IMR-90 (cell line): ENCODE measurements around the gene IFNAR2. TPM values are rescaled to one million over a fixed set of nuclear protein-coding genes. Genes with fewer than 3 reads are reported as not detected.

Source experiments
- ATAC-seq: fragments of 200-7000 bp; cut with Tn5 transposase; 2 replicates; pipeline ENCODE4 v1.9.1; 2020; ENCODE audit warnings: low read depth, mild to moderate bottlenecking, moderate library complexity
- BruUV-seq: library from RNA; stranded (reverse); fragments of 400-500 nt; replicated peaks from 2 replicates; lab custom pipeline; 2021; lab: Mats Ljungman, UMichigan
- CTCF ChIA-PET: fragments of 300-600 bp; formaldehyde crosslinking; extraction: SDS; loops from one replicate; lab custom pipeline; 2021; ENCODE audit warnings: antibody characterized with exemption; lab: Yijun Ruan, JAX
- POLR2A ChIA-PET: fragments of 300-600 bp; sonication (Branson Sonifier 250); formaldehyde crosslinking; loops from one replicate; lab custom pipeline; 2022; ENCODE audit warnings: antibody characterized with exemption; ENCODE audit not compliant: unreplicated experiment; lab: Charles Lee
- DNase-seq: peaks from one replicate; pipeline ENCODE4 v3.0.0; 2013
- H2AFZ ChIP-seq: replicated peaks from 2 replicates; pipeline ENCODE3; 2013; ENCODE audit warnings: low read length, mild to moderate bottlenecking; ENCODE audit not compliant: poor library complexity
- H2AK5ac ChIP-seq: 2 replicates; pipeline ENCODE4 v1.6.1; 2013; ENCODE audit warnings: low read depth, low read length, inconsistent platforms
- H2AK9ac ChIP-seq: replicated peaks from 2 replicates; pipeline ENCODE3; 2013; ENCODE audit warnings: mild to moderate bottlenecking, low read depth, low read length, moderate library complexity; ENCODE audit not compliant: poor library complexity
- H2BK120ac ChIP-seq: 2 replicates; pipeline ENCODE4 v1.6.1; 2013; ENCODE audit warnings: low read depth, low read length, inconsistent platforms
- H2BK15ac ChIP-seq: 3 replicates; pipeline ENCODE4 v1.6.1; 2013; ENCODE audit warnings: low read depth, low read length, inconsistent platforms
- H2BK20ac ChIP-seq: 2 replicates; pipeline ENCODE4 v1.6.1; 2013; ENCODE audit warnings: low read depth, mild to moderate bottlenecking, inconsistent platforms, low read length, moderate library complexity
- H2BK5ac ChIP-seq: 2 replicates; pipeline ENCODE4 v1.6.1; 2013; ENCODE audit warnings: mild to moderate bottlenecking, low read depth, low read length, inconsistent platforms; ENCODE audit not compliant: poor library complexity, severe bottlenecking
- H3K14ac ChIP-seq: replicated peaks from 2 replicates; pipeline ENCODE4 v1.6.1; 2013; ENCODE audit warnings: low read depth, low read length, inconsistent platforms
- H3K18ac ChIP-seq: 2 replicates; pipeline ENCODE4 v1.6.1; 2013; ENCODE audit warnings: low read depth, low read length, control low read depth
- H3K23ac ChIP-seq: 2 replicates; pipeline ENCODE4 v1.6.1; 2013; ENCODE audit warnings: low read depth, low read length, inconsistent platforms
- H3K27ac ChIP-seq: 2 replicates; pipeline ENCODE4 v1.5.1; 2013; ENCODE audit warnings: mild to moderate bottlenecking, control low read depth, low read length; ENCODE audit not compliant: insufficient read depth
- H3K27me3 ChIP-seq: 2 replicates; pipeline ENCODE4 v1.6.1; 2013; ENCODE audit warnings: low read length; ENCODE audit not compliant: control insufficient read depth, insufficient read depth
- H3K36me3 ChIP-seq: 2 replicates; pipeline ENCODE4 v1.6.1; 2013; ENCODE audit warnings: low read length, mixed read lengths; ENCODE audit not compliant: control insufficient read depth, insufficient read depth
- H3K4ac ChIP-seq: 2 replicates; pipeline ENCODE4 v1.6.1; 2013; ENCODE audit warnings: low read depth, low read length, inconsistent platforms
- H3K4me1 ChIP-seq: 2 replicates; pipeline ENCODE4 v1.6.1; 2013; ENCODE audit warnings: low read length, mixed read lengths; ENCODE audit not compliant: control insufficient read depth, insufficient read depth
- H3K4me2 ChIP-seq: 2 replicates; pipeline ENCODE4 v1.6.1; 2013; ENCODE audit warnings: low read depth, mild to moderate bottlenecking, control low read depth, low read length, moderate library complexity
- H3K4me3 ChIP-seq: 2 replicates; pipeline ENCODE4 v1.5.1; 2013; ENCODE audit warnings: low read depth, mild to moderate bottlenecking, control low read depth, low read length, moderate library complexity; ENCODE audit not compliant: insufficient read depth
- H3K56ac ChIP-seq: 2 replicates; pipeline ENCODE4 v1.6.1; 2013; ENCODE audit warnings: low read length, inconsistent platforms; ENCODE audit not compliant: insufficient read depth; ENCODE audit errors: extremely low read depth
- H3K79me1 ChIP-seq, 2 experiments: 2 replicates each; pipeline ENCODE4 v1.6.1; 2013; ENCODE audit warnings: low read length in 2 of 2, inconsistent platforms in 1 of 2, low read depth in 1 of 2
- H3K9ac ChIP-seq: 2 replicates; pipeline ENCODE4 v1.6.1; 2013; ENCODE audit warnings: low read depth, low read length, control low read depth
- H3K9me1 ChIP-seq: 2 replicates; pipeline ENCODE4 v1.6.1; 2013; ENCODE audit warnings: low read length, inconsistent platforms; ENCODE audit not compliant: insufficient read depth
- H3K9me3 ChIP-seq: 2 replicates; pipeline ENCODE4 v1.6.1; 2013; ENCODE audit warnings: low read length; ENCODE audit not compliant: control insufficient read depth, insufficient read depth
- H4K20me1 ChIP-seq: 2 replicates; pipeline ENCODE4 v1.6.1; 2013; ENCODE audit warnings: low read length, inconsistent platforms; ENCODE audit not compliant: insufficient read depth
- H4K5ac ChIP-seq: 2 replicates; pipeline ENCODE4 v1.6.1; 2013; ENCODE audit warnings: mild to moderate bottlenecking, low read depth, low read length, control low read depth
- H4K8ac ChIP-seq, 2 experiments: 2 replicates each; pipeline ENCODE4 v1.6.1; 2013; ENCODE audit warnings: low read depth in 2 of 2, low read length in 2 of 2, control low read depth in 1 of 2, inconsistent platforms in 1 of 2
- H4K91ac ChIP-seq: 2 replicates; pipeline ENCODE4 v1.6.1; 2013; ENCODE audit warnings: low read depth, low read length, inconsistent platforms; ENCODE audit not compliant: insufficient read depth
- BHLHE40 ChIP-seq: fragments of 150-350 bp; IDR thresholded peaks from 2 replicates; pipeline ENCODE4 v1.6.1; 2016; ENCODE audit warnings: mild to moderate bottlenecking, low read depth, low read length
- CEBPB ChIP-seq: IDR thresholded peaks from 2 replicates; pipeline ENCODE4 v1.6.1; 2012; ENCODE audit warnings: low read depth, low read length, improper control_type of control experiment
- CHD1 ChIP-seq: IDR thresholded peaks from 2 replicates; pipeline ENCODE4 v1.6.1; 2012; ENCODE audit warnings: low read depth, low read length, improper control_type of control experiment
- CTCF ChIP-seq: conservative IDR thresholded peaks from 2 replicates; pipeline ENCODE4 v1.5.1; 2012; ENCODE audit warnings: mild to moderate bottlenecking, low read depth, low read length, improper control_type of control experiment
- ELK1 ChIP-seq: fragments of 150-350 bp; IDR thresholded peaks from 2 replicates; pipeline ENCODE4 v1.6.1; 2016; ENCODE audit warnings: low read depth, mild to moderate bottlenecking, low read length, moderate library complexity, borderline replicate concordance
- FOS ChIP-seq: fragments of 150-350 bp; IDR thresholded peaks from 2 replicates; pipeline ENCODE4 v1.6.1; 2016; ENCODE audit warnings: low read depth, low read length
- MAFK ChIP-seq: IDR thresholded peaks from 2 replicates; pipeline ENCODE4 v1.6.1; 2012; ENCODE audit warnings: low read depth, low read length, improper control_type of control experiment
- MAZ ChIP-seq: IDR thresholded peaks from 2 replicates; pipeline ENCODE4 v1.6.1; 2012; ENCODE audit warnings: low read depth, mild to moderate bottlenecking, low read length, improper control_type of control experiment, moderate library complexity, borderline replicate concordance
- MXI1 ChIP-seq: IDR thresholded peaks from 2 replicates; pipeline ENCODE4 v1.6.1; 2012; ENCODE audit warnings: low read depth, mild to moderate bottlenecking, low read length, moderate library complexity, borderline replicate concordance
- NFE2L2 ChIP-seq: fragments of 150-350 bp; IDR thresholded peaks from 2 replicates; pipeline ENCODE4 v1.6.1; 2016; ENCODE audit warnings: low read depth, mild to moderate bottlenecking, low read length
- POLR2A ChIP-seq: IDR thresholded peaks from 2 replicates; pipeline ENCODE4 v1.6.1; 2012; ENCODE audit warnings: mild to moderate bottlenecking, low read depth, low read length
- RAD21 ChIP-seq: IDR thresholded peaks from 2 replicates; pipeline ENCODE4 v1.6.1; 2012; ENCODE audit warnings: low read length, improper control_type of control experiment
- RFX5 ChIP-seq: IDR thresholded peaks from 2 replicates; pipeline ENCODE4 v1.8.0; 2012; ENCODE audit warnings: low read depth, mild to moderate bottlenecking, low read length, moderate library complexity
- SMC3 ChIP-seq: fragments of 150-350 bp; IDR thresholded peaks from 2 replicates; pipeline ENCODE4 v1.6.1; 2016; ENCODE audit warnings: low read depth, mild to moderate bottlenecking, antibody characterized with exemption, low read length, moderate library complexity
- USF2 ChIP-seq: fragments of 150-350 bp; IDR thresholded peaks from 2 replicates; pipeline ENCODE4 v1.6.1; 2017; ENCODE audit warnings: mild to moderate bottlenecking, antibody characterized with exemption, low read length, low read depth
- whole genome bisulfite sequencing, 2 experiments: methylation state at CpG; one replicate each; pipeline versions ENCODE4 v1.1.5 to v1.1.7; 2013; ENCODE audit warnings: missing lambda C conversion rate in 2 of 2; ENCODE audit not compliant: insufficient read length in 1 of 2; ENCODE audit errors: extremely low coverage in 2 of 2; 5-methylcytosine and 5-hydroxymethylcytosine counted together
- dilution Hi-C: fragments of 300-500 bp; cut with HindIII; formaldehyde crosslinking; loops from one replicate; pipeline ENCODE4 v1.14.3; 2018; ENCODE audit warnings: low sequenced_read_pairs; ENCODE audit not compliant: unreplicated experiment
- in situ Hi-C: fragments of 300-500 bp; cut with MboI; formaldehyde crosslinking; loops from 3 replicates; pipeline ENCODE4 v1.14.3; 2019; ENCODE audit warnings: low sequenced_read_pairs, inconsistent platforms, mixed read lengths
- intact Hi-C: fragments of 100-400 bp; cut with micrococcal nuclease; formaldehyde crosslinking; loops from 2 replicates; pipeline ENCODE4 v1.10.0; 2022
- polyA plus RNA-seq, 3 experiments: library from polyadenylated mRNA; depleted of rRNA; stranded (reverse); fragments of >200 nt; gene quantifications; 2 replicates each; pipeline ENCODE4 v1.2.3, GENCODE V29; 2012; ENCODE audit warnings: low replicate concordance in 1 of 3
- total RNA-seq: library from RNA; depleted of rRNA; stranded (reverse); fragments of >200 nt; gene quantifications from 2 replicates; pipeline ENCODE4 v1.2.3, GENCODE V29; 2012

Gene IFNAR2
- total and polyA plus RNA-seq, 2 of the 4 experiments (the other 2 are of a cell fraction): 6.3 to 13.9 TPM

- no peak overlapping the region for H2BK5ac ChIP-seq
- WGBS, 2 experiments: no CpG with 5 or more reads among the region's 2 CpGs
Observed at GRCh38 chr21:33217138-33217520, 12.6 kb upstream of the IFNAR2 start.

More at GRCh38 chr21:33217138-33217520, 12.6 kb upstream of the IFNAR2 start:
- no peak overlapping the region for H4K5ac ChIP-seq
- ATAC-seq: no peak
- no peaks in the 10 kb centered on the region for H3K36me3 ChIP-seq
- H3K9me1 ChIP-seq: peaks cover under 1% of the 10 kb centered on the region; the same call in 1 of the 2 replicates
- H4K91ac ChIP-seq: no peak overlapping the region
- no peak overlapping the region for H4K8ac ChIP-seq
- dilution Hi-C loops: no loop called here
- no peak overlapping the region for H2AK5ac ChIP-seq
- peaks cover 5% of the 10 kb centered on the region for H3K4me1 ChIP-seq
- H2BK120ac ChIP-seq: no peak overlapping the region
- H2AFZ ChIP-seq: no peak overlapping the region
- intact Hi-C loops: no loop called here
- no peak overlapping the region for H2BK15ac ChIP-seq
- H3K79me1 ChIP-seq: no peaks in the 10 kb centered on the region
- no peak overlapping the region for H3K18ac ChIP-seq
- no peak overlapping the region for H3K14ac ChIP-seq
- H3K4me3 ChIP-seq: no peak overlapping the region
- ChIA-PET CTCF (no interaction called here), POLR2A (interaction anchor here (0.6 kb wide), 1 partner anchor 8 kb away, joined by 9 read pairs; no protein-coding TSS in a partner anchor)
- H3K56ac ChIP-seq: no peak overlapping the region
- no peak overlapping the region for H3K9ac ChIP-seq
- H3K4me2 ChIP-seq: no peak overlapping the region
- peaks cover 8% of the 10 kb centered on the region for H3K27me3 ChIP-seq
- no peak overlapping the region for H2AK9ac ChIP-seq
- no TSS peak for BruUV-seq
- H2BK20ac ChIP-seq: no peak overlapping the region
- TF ChIP-seq NFE2L2: no peak
- TF ChIP-seq MAZ: no peak
- no peak for TF ChIP-seq USF2
- TF ChIP-seq POLR2A: no peak
- no peak for TF ChIP-seq CTCF
- TF ChIP-seq MXI1: no peak
- TF ChIP-seq CHD1: no peak
- TF ChIP-seq ELK1: no peak
- no peak for TF ChIP-seq BHLHE40
- TF ChIP-seq RAD21: no peak
- TF ChIP-seq SMC3: no peak
- no peak for TF ChIP-seq CEBPB
- no peak for TF ChIP-seq RFX5
- no peak for TF ChIP-seq MAFK
- TF ChIP-seq FOS: no peak
- no peak overlapping the region for H3K4ac ChIP-seq
- no peaks in the 10 kb centered on the region for H4K20me1 ChIP-seq
- H3K23ac ChIP-seq: no peak overlapping the region
- no peak for DNase-seq
- H3K9me3 ChIP-seq: 0 out of 2 replicates have a peak, but pooled peaks cover 2% of the 10 kb centered on the region
- H3K27ac ChIP-seq: no peak overlapping the region
- in situ Hi-C loops: no loop called here
